WTC11 (cell line): ENCODE data around the gene FBXO31. TPM values are rescaled to one million over a fixed set of nuclear protein-coding genes. Genes with fewer than 3 reads are reported as not detected.

Experiments used
- ATAC-seq: fragments of 200-7000 bp; cut with Tn5 transposase; 2 replicates; pipeline ENCODE4 v1.10.0; 2021; ENCODE audit warnings: mild to moderate bottlenecking, moderate library complexity
- CTCF ChIA-PET: fragments of 300-600 bp; sonication (Branson Sonifier 250); formaldehyde crosslinking; loops from one replicate; lab custom pipeline; 2021; ENCODE audit warnings: antibody characterized with exemption; lab: Charles Lee
- POLR2A ChIA-PET: fragments of 350-600 bp; sonication (Branson Sonifier 250); formaldehyde crosslinking; loops from one replicate; lab custom pipeline; 2021; ENCODE audit warnings: antibody characterized with exemption; lab: Charles Lee
- DNase-seq: peaks from one replicate; pipeline ENCODE4 v3.0.0; 2021; ENCODE audit warnings: low spot score
- H3K27ac Mint-ChIP-seq: 2 replicates; pipeline ENCODE4 v1.8.0; 2021; ENCODE audit warnings: mixed read lengths
- H3K27me3 Mint-ChIP-seq: 2 replicates; pipeline ENCODE4 v1.8.0; 2021; ENCODE audit warnings: low read depth, mild to moderate bottlenecking, moderate library complexity, mixed read lengths
- H3K36me3 Mint-ChIP-seq: 2 replicates; pipeline ENCODE4 v1.8.0; 2021; ENCODE audit warnings: mixed read lengths
- H3K4me1 Mint-ChIP-seq: 2 replicates; pipeline ENCODE4 v1.8.0; 2022; ENCODE audit warnings: mixed read lengths
- H3K4me3 Mint-ChIP-seq: 2 replicates; pipeline ENCODE4 v1.8.0; 2021; ENCODE audit warnings: mild to moderate bottlenecking, moderate library complexity, mixed read lengths
- H3K9me3 Mint-ChIP-seq: 2 replicates; pipeline ENCODE4 v1.8.0; 2021; ENCODE audit warnings: mixed read lengths
- FOXP1 ChIP-seq: sonication (generic); formaldehyde crosslinking; IDR thresholded peaks from 2 replicates; pipeline ENCODE4 v1.8.0; 2022; ENCODE audit warnings: missing genetic modification reagents, mild to moderate bottlenecking, moderate library complexity, borderline replicate concordance
- IRF2 ChIP-seq: sonication (generic); formaldehyde crosslinking; IDR thresholded peaks from 2 replicates; pipeline ENCODE4 v1.8.0; 2022; ENCODE audit warnings: low read depth, missing genetic modification reagents, borderline replicate concordance
- JUN ChIP-seq: sonication (generic); formaldehyde crosslinking; IDR thresholded peaks from 2 replicates; pipeline ENCODE4 v1.8.0; 2023; ENCODE audit warnings: mild to moderate bottlenecking, missing genetic modification reagents
- MAX ChIP-seq: sonication (generic); formaldehyde crosslinking; IDR thresholded peaks from 2 replicates; pipeline ENCODE4 v1.8.0; 2022; ENCODE audit warnings: mild to moderate bottlenecking, missing genetic modification reagents
- PRDM15 ChIP-seq: sonication (generic); formaldehyde crosslinking; IDR thresholded peaks from 2 replicates; pipeline ENCODE4 v1.8.0; 2022; ENCODE audit warnings: missing genetic modification reagents
- RELA ChIP-seq: sonication (generic); formaldehyde crosslinking; IDR thresholded peaks from 2 replicates; pipeline ENCODE4 v1.8.1; 2022; ENCODE audit warnings: missing genetic modification reagents, mild to moderate bottlenecking, borderline replicate concordance
- RORB ChIP-seq: fragments of 250-450 bp; sonication (Bioruptor Pico); IDR thresholded peaks from 2 replicates; pipeline ENCODE4 v1.9.0; 2021; ENCODE audit warnings: mild to moderate bottlenecking
- SMAD4 ChIP-seq: sonication (generic); formaldehyde crosslinking; IDR thresholded peaks from 2 replicates; pipeline ENCODE4 v1.8.0; 2022; ENCODE audit warnings: mild to moderate bottlenecking, missing genetic modification reagents
- TCF7 ChIP-seq: sonication (generic); formaldehyde crosslinking; IDR thresholded peaks from 2 replicates; pipeline ENCODE4 v1.8.0; 2022; ENCODE audit warnings: mild to moderate bottlenecking, low read depth, missing genetic modification reagents, moderate library complexity
- USF2 ChIP-seq: sonication (generic); formaldehyde crosslinking; IDR thresholded peaks from 2 replicates; pipeline ENCODE4 v1.8.1; 2023; ENCODE audit warnings: mild to moderate bottlenecking, missing genetic modification reagents, moderate library complexity
- ZNF121 ChIP-seq: sonication (generic); formaldehyde crosslinking; IDR thresholded peaks from 2 replicates; pipeline ENCODE4 v1.8.0; 2023; ENCODE audit warnings: missing genetic modification reagents
- ZNF263 ChIP-seq: sonication (generic); formaldehyde crosslinking; IDR thresholded peaks from 2 replicates; pipeline ENCODE4 v1.8.1; 2022; ENCODE audit warnings: low read depth, mild to moderate bottlenecking, moderate library complexity, missing genetic modification reagents
- ZNF317 ChIP-seq: sonication (generic); formaldehyde crosslinking; IDR thresholded peaks from 2 replicates; pipeline ENCODE4 v1.8.1; 2023; ENCODE audit warnings: low read depth, mild to moderate bottlenecking, moderate library complexity, missing genetic modification reagents, borderline replicate concordance
- ZNF396 ChIP-seq: fragments of 250-450 bp; sonication (Bioruptor Pico); IDR thresholded peaks from 2 replicates; pipeline ENCODE4 v1.8.0; 2021; ENCODE audit warnings: mild to moderate bottlenecking, moderate library complexity, borderline replicate concordance
- ZNF532 ChIP-seq: fragments of 250-450 bp; sonication (Bioruptor Pico); IDR thresholded peaks from 2 replicates; pipeline ENCODE4 v1.9.0; 2021; ENCODE audit warnings: mild to moderate bottlenecking, borderline replicate concordance
- total RNA-seq: library from RNA; stranded (reverse); gene quantifications from 3 replicates; pipeline ENCODE4 v1.2.3, GENCODE V29; 2021
- TF ChIP-seq, protein P1 (sequence below): fragments of 250-450 bp; sonication (Bioruptor Pico); IDR thresholded peaks from 2 replicates; pipeline ENCODE4 v1.9.0; 2021; ENCODE audit warnings: mild to moderate bottlenecking
- TF ChIP-seq, protein P2 (sequence below): fragments of 250-450 bp; sonication (Bioruptor Pico); conservative IDR thresholded peaks from 2 replicates; pipeline ENCODE4 v1.9.0; 2021; ENCODE audit warnings: mild to moderate bottlenecking
- TF ChIP-seq, protein P3 (sequence below): sonication (generic); formaldehyde crosslinking; IDR thresholded peaks from 2 replicates; pipeline ENCODE4 v1.8.1; 2022; ENCODE audit warnings: mild to moderate bottlenecking, moderate library complexity, missing genetic modification reagents
- TF ChIP-seq, protein P4 (sequence below): sonication (generic); formaldehyde crosslinking; conservative IDR thresholded peaks from 2 replicates; pipeline ENCODE4 v1.8.1; 2022; ENCODE audit warnings: mild to moderate bottlenecking, missing genetic modification reagents
- TF ChIP-seq, protein P5 (sequence below): fragments of 250-450 bp; sonication (Bioruptor Pico); IDR thresholded peaks from 2 replicates; pipeline ENCODE4 v1.8.0; 2021; ENCODE audit warnings: mild to moderate bottlenecking

Gene FBXO31
- total RNA-seq, 1 experiment from 2014 or later: 22.6 TPM

DNA sequence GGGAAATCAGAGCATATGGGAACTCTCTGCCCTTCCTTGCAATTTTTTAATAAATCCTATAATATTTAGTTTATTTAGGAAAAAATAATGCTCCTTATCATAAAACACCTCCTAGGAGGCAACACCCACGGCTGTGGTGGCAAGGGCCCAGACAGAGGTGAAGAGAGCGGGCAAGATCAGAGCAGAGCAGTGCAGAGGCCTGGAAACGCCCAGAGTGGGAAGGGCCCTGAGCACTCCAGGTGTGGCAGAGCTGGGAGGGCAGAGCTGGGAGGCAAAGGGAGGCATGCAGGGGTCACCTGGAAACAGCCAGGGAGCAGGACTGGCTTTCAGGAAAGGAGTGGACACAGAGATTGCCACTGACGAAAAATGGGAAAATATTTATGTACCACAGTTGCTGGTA is 17.3 kb downstream of the FBXO31 start:
- Mint-ChIP-seq H3K4me3 (no peak overlapping the region), H3K36me3 (no peaks in the 10 kb centered on the region), H3K4me1 (peaks cover 26% of the 10 kb centered on the region), H3K27ac (peak overlapping the region; percentile 80; the same call in 1 of the 2 replicates), H3K9me3 (no peaks in the 10 kb centered on the region), H3K27me3 (no peaks in the 10 kb centered on the region)
- no peak for TF ChIP-seq ZNF396 (CRISPR knock-in tag)
- TF ChIP-seq ZNF317 (CRISPR knock-in tag): no peak
- no peak for TF ChIP-seq RORB (CRISPR knock-in tag)
- no peak for TF ChIP-seq IRF2 (CRISPR knock-in tag)
- TF ChIP-seq, protein P1, sequence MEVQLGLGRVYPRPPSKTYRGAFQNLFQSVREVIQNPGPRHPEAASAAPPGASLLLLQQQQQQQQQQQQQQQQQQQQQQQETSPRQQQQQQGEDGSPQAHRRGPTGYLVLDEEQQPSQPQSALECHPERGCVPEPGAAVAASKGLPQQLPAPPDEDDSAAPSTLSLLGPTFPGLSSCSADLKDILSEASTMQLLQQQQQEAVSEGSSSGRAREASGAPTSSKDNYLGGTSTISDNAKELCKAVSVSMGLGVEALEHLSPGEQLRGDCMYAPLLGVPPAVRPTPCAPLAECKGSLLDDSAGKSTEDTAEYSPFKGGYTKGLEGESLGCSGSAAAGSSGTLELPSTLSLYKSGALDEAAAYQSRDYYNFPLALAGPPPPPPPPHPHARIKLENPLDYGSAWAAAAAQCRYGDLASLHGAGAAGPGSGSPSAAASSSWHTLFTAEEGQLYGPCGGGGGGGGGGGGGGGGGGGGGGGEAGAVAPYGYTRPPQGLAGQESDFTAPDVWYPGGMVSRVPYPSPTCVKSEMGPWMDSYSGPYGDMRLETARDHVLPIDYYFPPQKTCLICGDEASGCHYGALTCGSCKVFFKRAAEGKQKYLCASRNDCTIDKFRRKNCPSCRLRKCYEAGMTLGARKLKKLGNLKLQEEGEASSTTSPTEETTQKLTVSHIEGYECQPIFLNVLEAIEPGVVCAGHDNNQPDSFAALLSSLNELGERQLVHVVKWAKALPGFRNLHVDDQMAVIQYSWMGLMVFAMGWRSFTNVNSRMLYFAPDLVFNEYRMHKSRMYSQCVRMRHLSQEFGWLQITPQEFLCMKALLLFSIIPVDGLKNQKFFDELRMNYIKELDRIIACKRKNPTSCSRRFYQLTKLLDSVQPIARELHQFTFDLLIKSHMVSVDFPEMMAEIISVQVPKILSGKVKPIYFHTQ (CRISPR knock-in tag): no peak
- TF ChIP-seq TCF7 (CRISPR knock-in tag): no peak
- TF ChIP-seq, protein P2, sequence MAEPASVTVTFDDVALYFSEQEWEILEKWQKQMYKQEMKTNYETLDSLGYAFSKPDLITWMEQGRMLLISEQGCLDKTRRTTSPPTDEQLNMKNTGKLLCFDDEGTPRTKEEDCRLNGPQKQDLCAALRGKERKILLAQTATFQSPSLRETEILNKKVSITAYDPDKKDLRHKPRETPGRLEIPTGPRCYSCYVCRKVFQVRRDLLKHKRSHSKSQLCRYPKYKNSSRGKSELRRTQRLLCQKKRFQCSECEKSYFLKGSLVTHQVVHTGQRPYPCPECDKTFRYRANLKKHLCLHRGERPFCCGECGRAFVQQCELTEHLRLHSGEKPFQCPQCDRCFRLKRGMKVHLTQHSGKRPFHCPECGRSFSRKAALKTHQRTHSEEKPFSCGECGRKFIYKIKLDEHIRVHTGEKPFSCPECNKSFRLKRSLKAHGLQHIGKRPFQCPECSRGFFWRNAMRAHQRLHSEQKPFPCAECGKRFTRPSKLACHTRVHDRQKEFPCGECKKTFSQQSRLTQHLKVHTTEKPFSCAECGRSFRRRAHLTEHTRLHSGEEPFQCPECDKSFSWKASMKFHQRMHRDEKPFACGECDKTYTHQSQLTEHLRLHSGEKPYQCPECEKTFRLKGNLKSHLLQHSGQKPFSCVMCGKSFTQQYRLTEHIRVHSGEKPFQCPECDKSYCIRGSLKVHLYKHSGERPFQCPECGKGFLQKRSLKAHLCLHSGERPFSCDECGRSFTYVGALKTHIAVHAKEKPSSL: no peak
- TF ChIP-seq, protein P3, sequence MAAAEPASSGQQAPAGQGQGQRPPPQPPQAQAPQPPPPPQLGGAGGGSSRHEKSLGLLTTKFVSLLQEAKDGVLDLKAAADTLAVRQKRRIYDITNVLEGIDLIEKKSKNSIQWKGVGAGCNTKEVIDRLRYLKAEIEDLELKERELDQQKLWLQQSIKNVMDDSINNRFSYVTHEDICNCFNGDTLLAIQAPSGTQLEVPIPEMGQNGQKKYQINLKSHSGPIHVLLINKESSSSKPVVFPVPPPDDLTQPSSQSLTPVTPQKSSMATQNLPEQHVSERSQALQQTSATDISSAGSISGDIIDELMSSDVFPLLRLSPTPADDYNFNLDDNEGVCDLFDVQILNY: no peak
- no peak for TF ChIP-seq PRDM15 (CRISPR knock-in tag)
- TF ChIP-seq, protein P4, sequence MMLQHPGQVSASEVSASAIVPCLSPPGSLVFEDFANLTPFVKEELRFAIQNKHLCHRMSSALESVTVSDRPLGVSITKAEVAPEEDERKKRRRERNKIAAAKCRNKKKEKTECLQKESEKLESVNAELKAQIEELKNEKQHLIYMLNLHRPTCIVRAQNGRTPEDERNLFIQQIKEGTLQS (CRISPR knock-in tag): no peak
- no peak for TF ChIP-seq MAX (CRISPR knock-in tag)
- TF ChIP-seq ZNF263 (CRISPR knock-in tag): no peak
- no peak for TF ChIP-seq ZNF532
- no peak for TF ChIP-seq FOXP1 (CRISPR knock-in tag)
- TF ChIP-seq, protein P5, sequence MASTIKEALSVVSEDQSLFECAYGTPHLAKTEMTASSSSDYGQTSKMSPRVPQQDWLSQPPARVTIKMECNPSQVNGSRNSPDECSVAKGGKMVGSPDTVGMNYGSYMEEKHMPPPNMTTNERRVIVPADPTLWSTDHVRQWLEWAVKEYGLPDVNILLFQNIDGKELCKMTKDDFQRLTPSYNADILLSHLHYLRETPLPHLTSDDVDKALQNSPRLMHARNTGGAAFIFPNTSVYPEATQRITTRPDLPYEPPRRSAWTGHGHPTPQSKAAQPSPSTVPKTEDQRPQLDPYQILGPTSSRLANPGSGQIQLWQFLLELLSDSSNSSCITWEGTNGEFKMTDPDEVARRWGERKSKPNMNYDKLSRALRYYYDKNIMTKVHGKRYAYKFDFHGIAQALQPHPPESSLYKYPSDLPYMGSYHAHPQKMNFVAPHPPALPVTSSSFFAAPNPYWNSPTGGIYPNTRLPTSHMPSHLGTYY: no peak
- no peak for TF ChIP-seq RELA
- TF ChIP-seq SMAD4: no peak
- TF ChIP-seq JUN (CRISPR knock-in tag): no peak
- no peak for TF ChIP-seq ZNF121
- TF ChIP-seq USF2 (CRISPR knock-in tag): no peak
- ChIA-PET CTCF (no interaction called here), POLR2A (no interaction called here)
- ATAC-seq (no peak), DNase-seq (no peak)
